ENCODE results near the gene DDR2.

DDR2 gene

DNA sequence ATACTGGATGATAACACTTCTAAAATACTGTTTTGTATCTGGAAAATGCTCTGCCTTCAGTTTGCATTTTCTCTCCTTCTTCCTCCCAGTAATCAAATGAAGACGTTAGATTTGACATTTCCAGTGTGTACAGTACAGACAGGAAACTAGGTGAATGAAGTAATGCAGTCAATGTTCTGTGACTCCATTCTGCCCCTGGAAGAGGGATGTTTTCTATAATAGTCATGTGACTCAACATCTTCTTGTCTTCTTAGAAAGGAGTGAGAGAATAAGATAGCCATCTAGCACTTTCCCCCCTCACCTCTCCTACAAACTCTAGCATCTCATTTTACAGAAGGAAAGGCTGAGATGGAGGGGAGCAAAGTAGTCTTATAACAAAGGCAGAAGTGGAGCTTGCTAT, 77.6 kb downstream of the DDR2 start:
- H3K9me3 ChIP-seq (ENCODE audit: insufficient read depth, low read length) = no peaks in the 10 kb centered on the region

DNA sequence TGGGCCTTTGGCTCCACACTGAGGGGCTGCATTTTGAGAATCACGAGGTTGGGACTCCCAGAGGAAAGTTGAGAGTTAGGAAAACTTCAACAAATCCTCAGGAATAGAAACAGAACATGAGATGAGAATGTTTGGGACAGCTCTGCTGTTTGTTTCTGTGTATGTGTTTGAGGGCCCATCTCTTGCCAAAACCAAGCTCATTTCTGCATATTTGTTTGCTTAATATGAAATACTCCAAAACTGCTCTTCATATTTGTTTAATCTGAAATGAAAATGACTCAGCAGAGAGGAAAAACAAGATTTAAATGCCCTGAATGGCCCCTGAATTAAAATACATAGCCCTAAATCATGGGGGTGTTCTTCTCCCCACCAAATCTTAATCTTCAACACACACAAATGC, 78.1 kb downstream of the DDR2 start:
- no peaks in the 10 kb centered on the region for H3K27me3 ChIP-seq (ENCODE audit: low read depth, low read length)
- no peaks in the 10 kb centered on the region for H3K9me3 ChIP-seq (ENCODE audit: insufficient read depth, low read length)
- H3K9ac ChIP-seq (ENCODE audit: low read length) = no peak overlapping the region
- no peaks in the 10 kb centered on the region for H3K79me2 ChIP-seq (ENCODE audit: low read length)
- no peak overlapping the region for H3K27ac ChIP-seq (ENCODE audit: low read length)
- H4K20me1 ChIP-seq (ENCODE audit: insufficient read depth, low read length) = no peaks in the 10 kb centered on the region
- H2AFZ ChIP-seq (ENCODE audit: low read depth, low read length) = no peak overlapping the region
- no peaks in the 10 kb centered on the region for H3K4me1 ChIP-seq (ENCODE audit: low read length)
- H3K4me2 ChIP-seq (ENCODE audit: low read length) = no peak overlapping the region
- no peak overlapping the region for H3K4me3 ChIP-seq (ENCODE audit: low read length)
- TF ChIP-seq, protein P1, sequence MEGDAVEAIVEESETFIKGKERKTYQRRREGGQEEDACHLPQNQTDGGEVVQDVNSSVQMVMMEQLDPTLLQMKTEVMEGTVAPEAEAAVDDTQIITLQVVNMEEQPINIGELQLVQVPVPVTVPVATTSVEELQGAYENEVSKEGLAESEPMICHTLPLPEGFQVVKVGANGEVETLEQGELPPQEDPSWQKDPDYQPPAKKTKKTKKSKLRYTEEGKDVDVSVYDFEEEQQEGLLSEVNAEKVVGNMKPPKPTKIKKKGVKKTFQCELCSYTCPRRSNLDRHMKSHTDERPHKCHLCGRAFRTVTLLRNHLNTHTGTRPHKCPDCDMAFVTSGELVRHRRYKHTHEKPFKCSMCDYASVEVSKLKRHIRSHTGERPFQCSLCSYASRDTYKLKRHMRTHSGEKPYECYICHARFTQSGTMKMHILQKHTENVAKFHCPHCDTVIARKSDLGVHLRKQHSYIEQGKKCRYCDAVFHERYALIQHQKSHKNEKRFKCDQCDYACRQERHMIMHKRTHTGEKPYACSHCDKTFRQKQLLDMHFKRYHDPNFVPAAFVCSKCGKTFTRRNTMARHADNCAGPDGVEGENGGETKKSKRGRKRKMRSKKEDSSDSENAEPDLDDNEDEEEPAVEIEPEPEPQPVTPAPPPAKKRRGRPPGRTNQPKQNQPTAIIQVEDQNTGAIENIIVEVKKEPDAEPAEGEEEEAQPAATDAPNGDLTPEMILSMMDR (IDR thresholded peaks at IDR 0.05; ENCODE audit: low read depth, low read length) = no peak
- no peak for TF ChIP-seq EZH2phosphoT487 (IDR thresholded peaks at IDR 0.05; ENCODE audit: low read depth)
- no peaks in the 10 kb centered on the region for H3K36me3 ChIP-seq (replicated peaks; ENCODE audit: low read depth, low read length)

More for the DNA sequence above, 77.6 kb downstream of the DDR2 start:
- Histone ChIP-seq H3K4me3 (ENCODE audit: low read length) (no peak overlapping the region), H3K27me3 (ENCODE audit: low read depth, low read length) (no peaks in the 10 kb centered on the region), H3K36me3 (replicated peaks; ENCODE audit: low read depth, low read length) (no peaks in the 10 kb centered on the region), H3K27ac (ENCODE audit: low read length) (no peak overlapping the region), H3K4me2 (ENCODE audit: low read length) (no peak overlapping the region), H4K20me1 (ENCODE audit: insufficient read depth, low read length) (no peaks in the 10 kb centered on the region), H3K4me1 (ENCODE audit: low read length) (no peaks in the 10 kb centered on the region), H2AFZ (ENCODE audit: low read depth, low read length) (no peak overlapping the region), H3K79me2 (ENCODE audit: low read length) (no peaks in the 10 kb centered on the region), H3K9ac (ENCODE audit: low read length) (no peak overlapping the region)
- TF ChIP-seq, protein P1 (IDR thresholded peaks at IDR 0.05; ENCODE audit: low read depth, low read length) = no peak
- no peak for TF ChIP-seq EZH2phosphoT487 (IDR thresholded peaks at IDR 0.05; ENCODE audit: low read depth)

DNA sequence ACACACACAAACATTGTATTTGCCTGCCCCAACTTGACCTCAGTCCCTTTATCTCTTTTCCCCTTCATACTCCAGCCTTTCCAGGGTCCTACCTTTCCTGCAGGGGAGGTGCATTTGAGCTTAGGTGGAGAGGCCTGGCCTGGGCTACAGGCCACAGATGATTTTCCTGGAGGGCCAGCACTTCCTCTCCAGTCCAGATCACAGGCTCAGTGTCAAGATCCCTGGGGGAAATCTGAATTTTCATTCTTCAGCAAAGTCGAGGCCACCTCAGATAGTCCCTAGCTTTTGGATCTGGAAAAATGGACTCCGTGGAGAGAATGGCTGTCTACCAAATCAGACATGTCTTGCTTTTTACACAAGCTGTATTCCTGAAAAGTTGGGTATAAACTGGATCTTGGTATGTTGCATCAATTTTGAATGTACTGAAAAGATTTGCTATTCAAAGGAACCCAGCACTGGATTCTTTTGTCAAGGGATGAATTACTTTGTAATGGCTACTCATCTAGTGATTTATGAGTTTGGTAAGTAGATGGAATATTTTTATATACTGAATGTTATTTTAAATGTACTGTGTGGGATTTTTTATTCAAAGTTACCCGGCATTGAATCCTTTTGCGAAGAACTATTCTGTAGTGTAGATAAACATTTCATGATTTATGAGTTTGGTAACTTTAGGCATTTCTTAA, 78.7 kb downstream of the DDR2 start:
- Histone ChIP-seq H2AFZ (ENCODE audit: low read depth, low read length) (no peak overlapping the region), H3K4me3 (ENCODE audit: low read length) (no peak overlapping the region), H3K27me3 (ENCODE audit: low read depth, low read length) (no peaks in the 10 kb centered on the region), H3K9ac (ENCODE audit: low read length) (no peak overlapping the region), H3K4me1 (ENCODE audit: low read length) (no peaks in the 10 kb centered on the region), H3K9me3 (ENCODE audit: insufficient read depth, low read length) (no peaks in the 10 kb centered on the region), H3K36me3 (replicated peaks; ENCODE audit: low read depth, low read length) (no peaks in the 10 kb centered on the region), H3K79me2 (ENCODE audit: low read length) (no peaks in the 10 kb centered on the region), H4K20me1 (ENCODE audit: insufficient read depth, low read length) (no peaks in the 10 kb centered on the region), H3K27ac (ENCODE audit: low read length) (no peak overlapping the region), H3K4me2 (ENCODE audit: low read length) (no peak overlapping the region)
- TF ChIP-seq EZH2phosphoT487 (IDR thresholded peaks at IDR 0.05; ENCODE audit: low read depth) = no peak
- TF ChIP-seq, protein P1 (IDR thresholded peaks at IDR 0.05; ENCODE audit: low read depth, low read length) = no peak

DNA sequence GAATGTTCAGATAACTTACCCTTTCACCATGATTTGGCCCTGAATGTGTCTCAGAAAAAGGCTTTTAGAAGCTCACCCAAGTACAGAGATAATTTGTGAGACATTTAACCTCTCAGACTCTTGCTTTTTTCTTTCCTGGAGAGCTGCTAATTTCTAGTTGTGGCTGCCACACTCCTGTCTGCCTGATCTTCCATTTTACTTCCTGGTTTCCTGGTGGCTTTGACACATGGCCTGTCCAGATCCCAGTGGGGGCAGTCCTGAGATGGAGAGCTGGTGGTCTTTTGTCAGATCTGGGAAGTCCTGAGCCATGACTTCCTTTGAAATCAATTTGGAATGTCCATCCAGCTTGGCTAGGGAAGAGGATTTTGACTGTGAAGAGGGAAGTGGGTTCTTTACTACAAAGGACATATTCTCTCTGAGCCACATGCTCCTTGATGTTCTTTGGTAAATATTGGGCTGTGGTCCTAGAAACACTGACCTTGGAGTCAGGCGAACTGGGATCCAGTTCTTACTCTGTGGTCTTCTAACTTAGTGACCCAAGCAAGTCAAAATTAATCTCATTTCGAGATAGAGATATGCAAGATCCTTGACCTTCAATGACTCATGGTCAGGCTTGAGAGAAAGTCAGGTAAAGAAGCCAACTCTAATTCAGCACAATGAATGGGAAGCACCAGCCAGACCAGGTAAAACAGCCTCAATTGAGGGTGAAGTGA, 80.2 kb downstream of the DDR2 start:
- Histone ChIP-seq H3K27me3 (ENCODE audit: low read depth, low read length) (no peaks in the 10 kb centered on the region), H3K4me3 (ENCODE audit: low read length) (no peak overlapping the region), H3K27ac (ENCODE audit: low read length) (no peak overlapping the region), H2AFZ (ENCODE audit: low read depth, low read length) (no peak overlapping the region), H4K20me1 (ENCODE audit: insufficient read depth, low read length) (no peaks in the 10 kb centered on the region), H3K36me3 (replicated peaks; ENCODE audit: low read depth, low read length) (no peaks in the 10 kb centered on the region), H3K9ac (ENCODE audit: low read length) (no peak overlapping the region), H3K9me3 (ENCODE audit: insufficient read depth, low read length) (no peaks in the 10 kb centered on the region), H3K79me2 (ENCODE audit: low read length) (no peaks in the 10 kb centered on the region), H3K4me1 (ENCODE audit: low read length) (no peaks in the 10 kb centered on the region), H3K4me2 (ENCODE audit: low read length) (no peak overlapping the region)
- TF ChIP-seq, protein P1 (IDR thresholded peaks at IDR 0.05; ENCODE audit: low read depth, low read length) = no peak
- TF ChIP-seq EZH2phosphoT487 (IDR thresholded peaks at IDR 0.05; ENCODE audit: low read depth) = no peak

Measured in OCI-LY3 (cell line).